Liver (tissue), 9 donors: ENCODE data around the gene TCP1. TPM values are rescaled to one million over a fixed set of nuclear protein-coding genes. Genes with fewer than 3 reads are reported as not detected.

ENCODE experiments used
- DNase-seq: peaks from one replicate; pipeline ENCODE4 v3.0.0-alpha.2; 2017; ENCODE audit warnings: low spot score
- H3K27ac ChIP-seq, 2 donors: one replicate each; pipeline ENCODE4 v1.7.0; 2013; ENCODE audit warnings: inconsistent platforms in 2 of 2, low read length in 2 of 2, control low read depth in 1 of 2, low read depth in 1 of 2, mild to moderate bottlenecking in 1 of 2
- H3K27me3 ChIP-seq, 4 donors: one replicate each; pipeline versions ENCODE4 v1.6.1 to v1.7.0; 2013; ENCODE audit warnings: low read length in 3 of 4, inconsistent platforms in 1 of 4, mild to moderate bottlenecking in 1 of 4, moderate library complexity in 1 of 4; ENCODE audit not compliant: control insufficient read depth in 4 of 4, insufficient read depth in 4 of 4
- H3K36me3 ChIP-seq, 4 donors: one replicate each; pipeline versions ENCODE4 v1.6.1 to v1.7.0; 2013; ENCODE audit warnings: low read length in 3 of 4, mild to moderate bottlenecking in 3 of 4, low read depth in 1 of 4, moderate library complexity in 1 of 4; ENCODE audit not compliant: control insufficient read depth in 4 of 4, insufficient read depth in 3 of 4
- H3K4me1 ChIP-seq, 4 donors: one replicate each; pipeline versions ENCODE4 v1.6.1 to v1.7.0; 2013; ENCODE audit warnings: low read length in 3 of 4, mild to moderate bottlenecking in 3 of 4, moderate library complexity in 1 of 4; ENCODE audit not compliant: control insufficient read depth in 4 of 4, insufficient read depth in 4 of 4
- H3K4me3 ChIP-seq, 3 donors: one replicate each; pipeline versions ENCODE4 v1.6.1 to v1.7.0; 2013; ENCODE audit warnings: low read length in 3 of 3, control low read depth in 1 of 3, low read depth in 1 of 3, mild to moderate bottlenecking in 1 of 3
- H3K9ac ChIP-seq, 2 donors: one replicate each; pipeline ENCODE4 v1.7.0; 2013; ENCODE audit warnings: low read length in 2 of 2, mild to moderate bottlenecking in 2 of 2, moderate library complexity in 2 of 2, control low read depth in 1 of 2, low read depth in 1 of 2
- H3K9me3 ChIP-seq, 4 donors: one replicate each; pipeline versions ENCODE4 v1.6.1 to v1.7.0; 2013; ENCODE audit warnings: low read length in 3 of 4; ENCODE audit not compliant: control insufficient read depth in 4 of 4
- ATF3 ChIP-seq: IDR thresholded peaks from 2 replicates; pipeline ENCODE4 v1.6.1; 2016; ENCODE audit warnings: antibody characterized with exemption
- EGR1 ChIP-seq, 2 donors: IDR thresholded peaks; 2 replicates each; pipeline ENCODE4 v1.6.1; 2016 to 2018; ENCODE audit warnings: antibody characterized with exemption in 2 of 2, low read depth in 2 of 2
- FOXA1 ChIP-seq: IDR thresholded peaks from 2 replicates; pipeline ENCODE4 v1.6.1; 2016; ENCODE audit warnings: antibody characterized with exemption
- FOXA2 ChIP-seq: IDR thresholded peaks from 2 replicates; pipeline ENCODE4 v1.6.1; 2016; ENCODE audit warnings: antibody characterized with exemption
- GABPA ChIP-seq, 2 donors: IDR thresholded peaks in 1 of 2; conservative IDR thresholded peaks in 1 of 2; 2 replicates each; pipeline ENCODE4 v1.6.1; 2016; ENCODE audit warnings: antibody characterized with exemption in 2 of 2, mild to moderate bottlenecking in 1 of 2, moderate library complexity in 1 of 2
- HNF4A ChIP-seq, 2 donors: conservative IDR thresholded peaks; 2 replicates each; pipeline ENCODE4 v1.6.1; 2016; ENCODE audit warnings: antibody characterized with exemption in 2 of 2, mild to moderate bottlenecking in 2 of 2
- HNF4G ChIP-seq: IDR thresholded peaks from 2 replicates; pipeline ENCODE4 v1.6.1; 2016; ENCODE audit warnings: antibody characterized with exemption
- JUND ChIP-seq, 2 donors: IDR thresholded peaks; 2 replicates each; pipeline ENCODE4 v1.6.1; 2016; ENCODE audit warnings: antibody characterized with exemption in 2 of 2
- MAX ChIP-seq: IDR thresholded peaks from 2 replicates; pipeline ENCODE4 v1.6.1; 2016; ENCODE audit warnings: antibody characterized with exemption
- NR2F2 ChIP-seq: IDR thresholded peaks from 2 replicates; pipeline ENCODE4 v1.6.1; 2016; ENCODE audit warnings: antibody characterized with exemption
- RAD21 ChIP-seq, 2 donors: IDR thresholded peaks; 2 replicates each; pipeline ENCODE4 v1.6.1; 2016; ENCODE audit warnings: antibody characterized with exemption in 2 of 2, mild to moderate bottlenecking in 2 of 2
- REST ChIP-seq: IDR thresholded peaks from 2 replicates; pipeline ENCODE4 v1.6.1; 2016; ENCODE audit warnings: antibody characterized with exemption, mild to moderate bottlenecking
- RXRA ChIP-seq, 2 donors: IDR thresholded peaks; 2 replicates each; pipeline ENCODE4 v1.6.1; 2017 to 2018; ENCODE audit warnings: antibody characterized with exemption in 2 of 2, mild to moderate bottlenecking in 1 of 2
- SP1 ChIP-seq: IDR thresholded peaks from 2 replicates; pipeline ENCODE4 v1.6.1; 2018; ENCODE audit warnings: antibody characterized with exemption, mild to moderate bottlenecking
- TAF1 ChIP-seq: conservative IDR thresholded peaks from 2 replicates; pipeline ENCODE4 v1.6.1; 2016; ENCODE audit warnings: antibody characterized with exemption, mild to moderate bottlenecking
- YY1 ChIP-seq: IDR thresholded peaks from 2 replicates; pipeline ENCODE4 v1.6.1; 2016; ENCODE audit warnings: antibody characterized with exemption, mild to moderate bottlenecking
- WGBS: extraction: QIAGEN DNeasy Blood & Tissue Kit; methylation state at CpG from one replicate; pipeline ENCODE4 v1.1.7; 2013; 5-methylcytosine and 5-hydroxymethylcytosine counted together
- polyA plus RNA-seq, 2 donors: library from polyadenylated mRNA; stranded (reverse) in 1 of 2; unstranded in 1 of 2; fragments of 200-250 nt in 1 of 2; fragments of >200 nt in 1 of 2; fragmentation: Nextera tagmentation in 1 of 2; extraction: Ambion mirVana in 1 of 2; gene quantifications; one replicate each; pipeline versions ENCODE4 v1.2.1 to v1.2.3, GENCODE V29; 2013 to 2015
- total RNA-seq, 2 donors: library from RNA; depleted of rRNA; stranded (reverse); fragments of >200 nt; gene quantifications; one replicate each; pipeline ENCODE4 v1.2.3, GENCODE V29; 2014
- TF ChIP-seq, protein P1 (sequence below): IDR thresholded peaks from 2 replicates; pipeline ENCODE4 v1.6.1; 2016; ENCODE audit warnings: antibody characterized with exemption
- TF ChIP-seq, protein P2 (sequence below): fragments of 150-350 bp; IDR thresholded peaks from 2 replicates; pipeline ENCODE4 v1.5.1; 2017; ENCODE audit warnings: improper control_type of control experiment, low read depth, low read length; ENCODE audit not compliant: missing input control
- donor health status: healthy.
- donor health status: healthy.
- donor health status: healthy.
- donor health status: healthy.
- donor health status: healthy.

The TCP1 gene
- total and polyA plus RNA-seq, 4 donors: 59.5 to 155 (median 94.3) TPM

DNA sequence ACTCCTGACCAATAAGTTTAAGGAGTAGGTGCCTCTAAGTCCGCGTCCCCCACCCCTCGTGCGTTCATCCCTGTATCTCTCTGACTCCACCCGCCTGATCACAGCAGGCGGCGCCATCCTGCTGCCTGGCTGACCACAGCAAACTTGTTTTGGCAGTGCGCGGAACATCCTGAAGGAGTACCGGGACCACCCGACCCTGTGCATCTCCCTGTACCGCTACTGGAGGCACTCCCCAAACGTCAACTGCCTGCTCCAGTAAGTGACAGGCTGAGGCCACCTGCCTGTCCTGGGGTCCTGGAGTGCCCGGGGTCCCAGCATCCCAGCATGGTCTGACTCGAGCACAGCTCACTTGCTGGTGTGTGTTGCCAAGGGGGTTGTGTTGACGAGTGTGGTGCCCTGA is 29.7 kb upstream of the TCP1 start:
- Histone ChIP-seq H3K9me3 (no peaks in the 10 kb centered on the region), H3K36me3 (no peaks in the 10 kb centered on the region), H3K4me1 (no peaks in the 10 kb centered on the region), H3K9ac (no peak overlapping the region), H3K4me3 (no peak overlapping the region), H3K27ac (no peak overlapping the region), H3K27me3 (no peaks in the 10 kb centered on the region)
- TF ChIP-seq RXRA (IDR thresholded peaks at IDR 0.05): no peak
- TF ChIP-seq REST: no peak
- no peak for TF ChIP-seq HNF4A (conservative IDR thresholded peaks at IDR 0.05)
- no peak for TF ChIP-seq HNF4G
- TF ChIP-seq GABPA (IDR thresholded peaks at IDR 0.05 in 1 of 2, conservative IDR thresholded peaks at IDR 0.05 in 1 of 2): no peak
- TF ChIP-seq MAX: no peak
- TF ChIP-seq FOXA2: no peak
- TF ChIP-seq TAF1: no peak
- no peak for TF ChIP-seq NR2F2
- no peak for TF ChIP-seq SP1
- TF ChIP-seq JUND (IDR thresholded peaks at IDR 0.05): no peak
- no peak for TF ChIP-seq ATF3
- no peak for TF ChIP-seq RAD21 (IDR thresholded peaks at IDR 0.05)
- TF ChIP-seq, protein P1, sequence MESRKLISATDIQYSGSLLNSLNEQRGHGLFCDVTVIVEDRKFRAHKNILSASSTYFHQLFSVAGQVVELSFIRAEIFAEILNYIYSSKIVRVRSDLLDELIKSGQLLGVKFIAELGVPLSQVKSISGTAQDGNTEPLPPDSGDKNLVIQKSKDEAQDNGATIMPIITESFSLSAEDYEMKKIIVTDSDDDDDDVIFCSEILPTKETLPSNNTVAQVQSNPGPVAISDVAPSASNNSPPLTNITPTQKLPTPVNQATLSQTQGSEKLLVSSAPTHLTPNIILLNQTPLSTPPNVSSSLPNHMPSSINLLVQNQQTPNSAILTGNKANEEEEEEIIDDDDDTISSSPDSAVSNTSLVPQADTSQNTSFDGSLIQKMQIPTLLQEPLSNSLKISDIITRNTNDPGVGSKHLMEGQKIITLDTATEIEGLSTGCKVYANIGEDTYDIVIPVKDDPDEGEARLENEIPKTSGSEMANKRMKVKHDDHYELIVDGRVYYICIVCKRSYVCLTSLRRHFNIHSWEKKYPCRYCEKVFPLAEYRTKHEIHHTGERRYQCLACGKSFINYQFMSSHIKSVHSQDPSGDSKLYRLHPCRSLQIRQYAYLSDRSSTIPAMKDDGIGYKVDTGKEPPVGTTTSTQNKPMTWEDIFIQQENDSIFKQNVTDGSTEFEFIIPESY: no peak
- TF ChIP-seq EGR1 (IDR thresholded peaks at IDR 0.05; ENCODE audit: low read depth in 2 of 2): no peak
- TF ChIP-seq FOXA1: no peak
- no peak for TF ChIP-seq YY1
- TF ChIP-seq, protein P2, sequence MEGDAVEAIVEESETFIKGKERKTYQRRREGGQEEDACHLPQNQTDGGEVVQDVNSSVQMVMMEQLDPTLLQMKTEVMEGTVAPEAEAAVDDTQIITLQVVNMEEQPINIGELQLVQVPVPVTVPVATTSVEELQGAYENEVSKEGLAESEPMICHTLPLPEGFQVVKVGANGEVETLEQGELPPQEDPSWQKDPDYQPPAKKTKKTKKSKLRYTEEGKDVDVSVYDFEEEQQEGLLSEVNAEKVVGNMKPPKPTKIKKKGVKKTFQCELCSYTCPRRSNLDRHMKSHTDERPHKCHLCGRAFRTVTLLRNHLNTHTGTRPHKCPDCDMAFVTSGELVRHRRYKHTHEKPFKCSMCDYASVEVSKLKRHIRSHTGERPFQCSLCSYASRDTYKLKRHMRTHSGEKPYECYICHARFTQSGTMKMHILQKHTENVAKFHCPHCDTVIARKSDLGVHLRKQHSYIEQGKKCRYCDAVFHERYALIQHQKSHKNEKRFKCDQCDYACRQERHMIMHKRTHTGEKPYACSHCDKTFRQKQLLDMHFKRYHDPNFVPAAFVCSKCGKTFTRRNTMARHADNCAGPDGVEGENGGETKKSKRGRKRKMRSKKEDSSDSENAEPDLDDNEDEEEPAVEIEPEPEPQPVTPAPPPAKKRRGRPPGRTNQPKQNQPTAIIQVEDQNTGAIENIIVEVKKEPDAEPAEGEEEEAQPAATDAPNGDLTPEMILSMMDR: no peak
- WGBS: 91% methylated on average over 16 of the region's 16 CpGs
- DNase-seq: no peak
